ENCODE data around the gene TRIM31.

TRIM31 gene

GRCh38 chr6:30100585-30101443, 12.1 kb downstream of the TRIM31 start:
- no peak for TF ChIP-seq CTCF (conservative IDR thresholded peaks at IDR 0.05; ENCODE audit: low read length)
- peak overlapping the region; percentile 18 for H3K4me3 ChIP-seq (ENCODE audit: low read length)
- no peak for DNase-seq (ENCODE audit: low read depth)

GRCh38 chr6:30100154-30100553, 12.7 kb downstream of the TRIM31 start:
- no peak for TF ChIP-seq CTCF (conservative IDR thresholded peaks at IDR 0.05; ENCODE audit: low read length)
- DNase-seq (ENCODE audit: low read depth): no peak
- no peak overlapping the region for H3K4me3 ChIP-seq (ENCODE audit: low read length)

GRCh38 chr6:30097902-30098768, 14.8 kb downstream of the TRIM31 start:
- no peak for DNase-seq (ENCODE audit: low read depth)
- TF ChIP-seq CTCF (conservative IDR thresholded peaks at IDR 0.05; ENCODE audit: low read length): no peak
- no peak overlapping the region for H3K4me3 ChIP-seq (ENCODE audit: low read length)

GRCh38 chr6:30096829-30097228, 16.1 kb downstream of the TRIM31 start:
- DNase-seq (ENCODE audit: low read depth): no peak
- no peak overlapping the region for H3K4me3 ChIP-seq (ENCODE audit: low read length)

GRCh38 chr6:30093951-30094661, 18.8 kb downstream of the TRIM31 start:
- TF ChIP-seq CTCF (conservative IDR thresholded peaks at IDR 0.05; ENCODE audit: low read length): no peak
- H3K4me3 ChIP-seq (ENCODE audit: low read length): no peak overlapping the region
- DNase-seq (ENCODE audit: low read depth): no peak

More at GRCh38 chr6:30096829-30097228, 16.1 kb downstream of the TRIM31 start:
- TF ChIP-seq CTCF (conservative IDR thresholded peaks at IDR 0.05; ENCODE audit: low read length): no peak

GRCh38 chr6:30092852-30093543, 19.9 kb downstream of the TRIM31 start:
- TF ChIP-seq CTCF (conservative IDR thresholded peaks at IDR 0.05; ENCODE audit: low read length): no peak
- H3K4me3 ChIP-seq (ENCODE audit: low read length): no peak overlapping the region
- no peak for DNase-seq (ENCODE audit: low read depth)

All from AG10803 (cell line).